Measurements from ENCODE around the gene DNM3.

The DNM3 gene

DNA sequence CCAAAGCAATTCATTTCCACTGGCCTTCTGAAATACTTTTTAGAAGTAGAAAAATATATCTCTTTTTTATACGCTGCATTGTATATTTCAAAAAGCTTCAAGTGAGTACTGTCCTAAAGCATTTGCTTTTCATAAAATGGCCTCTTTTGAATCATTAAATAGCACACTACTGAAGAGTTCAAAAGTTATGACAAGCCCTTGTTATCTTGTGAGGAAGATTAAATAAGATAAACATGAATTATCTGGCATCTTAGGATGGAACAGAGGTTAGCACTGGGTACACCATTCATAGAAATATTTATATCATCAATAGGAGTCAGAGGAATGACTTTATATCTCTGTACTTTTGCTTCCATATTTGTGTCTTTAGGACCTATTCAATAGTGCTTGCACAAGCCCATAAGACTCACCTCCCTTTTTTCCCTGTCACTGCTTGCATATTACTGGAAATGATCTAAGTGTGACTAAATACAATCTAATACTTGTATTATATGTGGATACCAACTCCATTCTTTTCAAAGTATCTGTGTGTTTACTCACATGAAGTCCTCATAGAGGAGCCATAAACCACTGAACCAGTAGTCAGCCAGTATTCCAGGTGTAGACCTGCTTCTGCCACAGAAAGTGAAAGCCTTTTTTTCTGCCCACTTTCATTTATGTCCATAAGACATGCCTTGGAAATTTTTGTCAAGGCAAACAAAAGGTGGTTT is 305.0 kb downstream of the DNM3 start:
- no peak overlapping the region for H3K4me3 ChIP-seq (ENCODE audit: low read length)
- DNase-seq (ENCODE audit: low read depth) = no peak
- TF ChIP-seq, protein P1, sequence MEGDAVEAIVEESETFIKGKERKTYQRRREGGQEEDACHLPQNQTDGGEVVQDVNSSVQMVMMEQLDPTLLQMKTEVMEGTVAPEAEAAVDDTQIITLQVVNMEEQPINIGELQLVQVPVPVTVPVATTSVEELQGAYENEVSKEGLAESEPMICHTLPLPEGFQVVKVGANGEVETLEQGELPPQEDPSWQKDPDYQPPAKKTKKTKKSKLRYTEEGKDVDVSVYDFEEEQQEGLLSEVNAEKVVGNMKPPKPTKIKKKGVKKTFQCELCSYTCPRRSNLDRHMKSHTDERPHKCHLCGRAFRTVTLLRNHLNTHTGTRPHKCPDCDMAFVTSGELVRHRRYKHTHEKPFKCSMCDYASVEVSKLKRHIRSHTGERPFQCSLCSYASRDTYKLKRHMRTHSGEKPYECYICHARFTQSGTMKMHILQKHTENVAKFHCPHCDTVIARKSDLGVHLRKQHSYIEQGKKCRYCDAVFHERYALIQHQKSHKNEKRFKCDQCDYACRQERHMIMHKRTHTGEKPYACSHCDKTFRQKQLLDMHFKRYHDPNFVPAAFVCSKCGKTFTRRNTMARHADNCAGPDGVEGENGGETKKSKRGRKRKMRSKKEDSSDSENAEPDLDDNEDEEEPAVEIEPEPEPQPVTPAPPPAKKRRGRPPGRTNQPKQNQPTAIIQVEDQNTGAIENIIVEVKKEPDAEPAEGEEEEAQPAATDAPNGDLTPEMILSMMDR (conservative IDR thresholded peaks at IDR 0.05; ENCODE audit: low read depth, low read length) = no peak

DNA sequence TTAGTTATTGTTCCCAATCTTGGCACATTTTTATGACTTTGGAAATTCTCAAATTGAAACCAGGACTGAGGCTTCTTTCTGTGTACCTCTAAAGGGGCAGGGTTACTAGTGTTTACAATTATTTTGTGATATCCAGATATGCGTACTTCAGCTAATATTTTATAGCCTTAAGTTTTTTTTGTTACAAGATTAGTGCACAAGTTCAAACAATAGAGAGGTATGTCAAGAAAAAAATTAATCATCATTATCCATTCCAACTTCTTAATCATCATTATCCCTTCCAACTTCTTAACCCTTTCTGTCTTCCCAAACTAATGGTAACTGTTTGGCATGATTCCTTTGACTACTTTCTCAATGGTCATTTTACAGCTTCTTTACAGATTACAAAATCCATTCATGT is 306.2 kb downstream of the DNM3 start:
- no peak for DNase-seq (ENCODE audit: low read depth)
- TF ChIP-seq, protein P1 (conservative IDR thresholded peaks at IDR 0.05; ENCODE audit: low read depth, low read length) = no peak

GRCh38 chr1:172148213-172148612 is 306.9 kb downstream of the DNM3 start:
- H3K4me3 ChIP-seq (ENCODE audit: low read length) = no peak overlapping the region
- TF ChIP-seq, protein P1 (conservative IDR thresholded peaks at IDR 0.05; ENCODE audit: low read depth, low read length) = no peak
- DNase-seq (ENCODE audit: low read depth) = no peak

More for the DNA sequence above, 306.2 kb downstream of the DNM3 start:
- H3K4me3 ChIP-seq (ENCODE audit: low read length) = no peak overlapping the region

- TF ChIP-seq, protein P1 (conservative IDR thresholded peaks at IDR 0.05; ENCODE audit: low read depth, low read length) = no peak
- no peak for DNase-seq (ENCODE audit: low read depth)
- H3K4me3 ChIP-seq (ENCODE audit: low read length) = no peak overlapping the region
Measured at GRCh38 chr1:172148707-172149106, 307.4 kb downstream of the DNM3 start.

DNA sequence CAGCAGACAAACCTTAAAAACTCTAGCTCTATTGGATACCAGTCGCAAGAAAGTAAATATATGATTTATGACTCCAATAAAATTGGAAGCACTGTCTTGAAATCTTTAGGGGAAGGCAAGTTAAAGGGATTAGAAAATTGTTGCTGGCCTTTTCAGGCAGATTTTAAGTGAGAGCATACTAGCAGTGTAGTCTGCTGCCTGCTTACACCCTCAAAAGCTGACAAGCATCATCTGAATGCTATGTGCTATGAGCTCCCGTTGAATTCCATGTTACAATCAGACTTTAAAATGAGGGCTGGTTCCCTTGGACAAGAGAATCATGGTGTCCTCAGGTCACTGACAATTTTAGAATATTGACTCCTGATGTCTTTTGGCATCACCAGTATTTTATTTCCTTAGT is 308.0 kb downstream of the DNM3 start:
- H3K4me3 ChIP-seq (ENCODE audit: low read length) = no peak overlapping the region
- TF ChIP-seq, protein P1 (conservative IDR thresholded peaks at IDR 0.05; ENCODE audit: low read depth, low read length) = no peak
- DNase-seq (ENCODE audit: low read depth) = no peak

DNA sequence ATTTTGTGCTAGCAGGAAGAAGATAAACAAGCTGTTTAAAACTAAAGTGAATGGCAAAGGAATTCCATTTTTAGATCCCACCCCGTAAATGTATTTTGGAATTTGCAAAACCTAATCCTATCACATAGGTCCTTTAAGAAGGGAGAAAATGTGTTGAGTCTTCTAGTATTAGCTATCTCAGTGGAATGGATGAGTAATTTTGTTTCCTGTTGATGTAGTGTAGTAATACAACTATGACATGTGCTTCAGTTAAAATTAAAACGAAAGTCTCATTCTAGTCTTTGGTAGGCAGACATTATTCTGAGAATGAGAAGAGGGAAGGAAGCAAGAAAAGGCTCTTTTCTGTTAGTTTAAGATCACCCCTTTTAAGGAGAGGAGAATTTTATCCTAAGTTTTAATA is 313.3 kb downstream of the DNM3 start:
- no peak overlapping the region for H3K4me3 ChIP-seq (ENCODE audit: low read length)
- TF ChIP-seq, protein P1 (conservative IDR thresholded peaks at IDR 0.05; ENCODE audit: low read depth, low read length) = no peak
- DNase-seq (ENCODE audit: low read depth) = no peak

DNA sequence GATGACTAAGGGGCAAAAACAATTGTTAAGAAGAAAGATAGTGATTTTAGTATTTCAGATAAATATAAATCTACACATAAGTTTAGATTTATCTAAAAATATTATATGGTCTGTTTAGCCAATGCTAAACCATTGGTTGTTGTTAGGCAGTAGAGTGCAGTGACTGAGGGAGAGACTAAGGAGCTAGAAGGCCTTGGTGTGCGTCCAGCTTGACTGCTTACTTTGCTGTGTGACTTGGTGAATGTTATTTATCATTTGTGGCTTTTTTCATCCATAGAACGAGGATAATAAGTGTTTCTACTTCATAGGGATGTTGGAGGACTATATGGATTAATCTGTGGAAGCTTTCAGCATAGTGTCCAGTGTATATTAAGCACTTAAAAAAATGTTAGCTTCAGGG is 314.5 kb downstream of the DNM3 start:
- no peak for DNase-seq (ENCODE audit: low read depth)
- TF ChIP-seq, protein P1 (conservative IDR thresholded peaks at IDR 0.05; ENCODE audit: low read depth, low read length) = no peak
- H3K4me3 ChIP-seq (ENCODE audit: low read length) = no peak overlapping the region
